Choroid plexus epithelial cell (primary cell): ENCODE measurements around the gene PNMA8C.

Source experiments
- DNase-seq: peaks from one replicate; pipeline ENCODE4 v3.0.0-alpha.2; 2010; ENCODE audit warnings: low read depth
- H3K4me3 ChIP-seq: 2 replicates; pipeline ENCODE4 v1.5.1; 2011; ENCODE audit warnings: low read depth, mild to moderate bottlenecking, control low read depth, low read length, moderate library complexity
- TF ChIP-seq, protein P1 (sequence below): conservative IDR thresholded peaks from 2 replicates; pipeline ENCODE4 v1.5.1; 2011; ENCODE audit warnings: low read depth, mild to moderate bottlenecking, control low read depth, inconsistent platforms, low read length, moderate library complexity

Gene PNMA8C

GRCh38 chr19:46428239-46429135 lies at the start of gene PNMA8C:
Gene PNMA8C, minus strand, starts transcription at chr19:46428936. Its CDS starts 577 bp downstream, at chr19:46428359.
- TF ChIP-seq, protein P1, sequence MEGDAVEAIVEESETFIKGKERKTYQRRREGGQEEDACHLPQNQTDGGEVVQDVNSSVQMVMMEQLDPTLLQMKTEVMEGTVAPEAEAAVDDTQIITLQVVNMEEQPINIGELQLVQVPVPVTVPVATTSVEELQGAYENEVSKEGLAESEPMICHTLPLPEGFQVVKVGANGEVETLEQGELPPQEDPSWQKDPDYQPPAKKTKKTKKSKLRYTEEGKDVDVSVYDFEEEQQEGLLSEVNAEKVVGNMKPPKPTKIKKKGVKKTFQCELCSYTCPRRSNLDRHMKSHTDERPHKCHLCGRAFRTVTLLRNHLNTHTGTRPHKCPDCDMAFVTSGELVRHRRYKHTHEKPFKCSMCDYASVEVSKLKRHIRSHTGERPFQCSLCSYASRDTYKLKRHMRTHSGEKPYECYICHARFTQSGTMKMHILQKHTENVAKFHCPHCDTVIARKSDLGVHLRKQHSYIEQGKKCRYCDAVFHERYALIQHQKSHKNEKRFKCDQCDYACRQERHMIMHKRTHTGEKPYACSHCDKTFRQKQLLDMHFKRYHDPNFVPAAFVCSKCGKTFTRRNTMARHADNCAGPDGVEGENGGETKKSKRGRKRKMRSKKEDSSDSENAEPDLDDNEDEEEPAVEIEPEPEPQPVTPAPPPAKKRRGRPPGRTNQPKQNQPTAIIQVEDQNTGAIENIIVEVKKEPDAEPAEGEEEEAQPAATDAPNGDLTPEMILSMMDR = no peak
- DNase-seq = peak; percentile 59
- peak within 1 kb of the TSS; percentile 17 for H3K4me3 ChIP-seq

- TF ChIP-seq, protein P1 = no peak
- H3K4me3 ChIP-seq = no peak overlapping the region
- DNase-seq = no peak
Measured at GRCh38 chr19:46475986-46476385, 47.2 kb upstream of the PNMA8C start.

- no peak for DNase-seq
- no peak overlapping the region for H3K4me3 ChIP-seq
- TF ChIP-seq, protein P1 = no peak
Measured at GRCh38 chr19:46474211-46474610, 45.5 kb upstream of the PNMA8C start.

DNA sequence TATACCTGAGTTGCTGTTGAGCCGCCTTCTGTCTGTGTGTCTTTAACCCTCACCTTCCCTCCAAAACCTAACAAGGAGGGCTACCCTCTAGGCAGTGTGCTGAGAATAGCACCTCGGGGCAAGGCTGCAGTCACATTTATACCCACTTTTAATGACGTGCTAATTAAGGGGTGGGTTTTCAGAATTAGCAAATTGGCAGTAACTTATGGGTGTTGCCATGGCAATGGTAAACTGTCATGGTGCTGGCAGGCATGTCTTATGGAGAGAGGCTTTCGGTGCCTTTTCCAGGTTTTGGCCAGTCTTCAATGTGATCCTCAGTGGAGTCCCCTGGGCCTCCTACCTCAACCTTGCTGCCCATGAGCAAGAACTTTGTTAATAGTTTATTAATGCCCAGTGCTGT lies 43.9 kb upstream of the PNMA8C start:
- no peak overlapping the region for H3K4me3 ChIP-seq
- DNase-seq = no peak
- TF ChIP-seq, protein P1 = no peak

DNA sequence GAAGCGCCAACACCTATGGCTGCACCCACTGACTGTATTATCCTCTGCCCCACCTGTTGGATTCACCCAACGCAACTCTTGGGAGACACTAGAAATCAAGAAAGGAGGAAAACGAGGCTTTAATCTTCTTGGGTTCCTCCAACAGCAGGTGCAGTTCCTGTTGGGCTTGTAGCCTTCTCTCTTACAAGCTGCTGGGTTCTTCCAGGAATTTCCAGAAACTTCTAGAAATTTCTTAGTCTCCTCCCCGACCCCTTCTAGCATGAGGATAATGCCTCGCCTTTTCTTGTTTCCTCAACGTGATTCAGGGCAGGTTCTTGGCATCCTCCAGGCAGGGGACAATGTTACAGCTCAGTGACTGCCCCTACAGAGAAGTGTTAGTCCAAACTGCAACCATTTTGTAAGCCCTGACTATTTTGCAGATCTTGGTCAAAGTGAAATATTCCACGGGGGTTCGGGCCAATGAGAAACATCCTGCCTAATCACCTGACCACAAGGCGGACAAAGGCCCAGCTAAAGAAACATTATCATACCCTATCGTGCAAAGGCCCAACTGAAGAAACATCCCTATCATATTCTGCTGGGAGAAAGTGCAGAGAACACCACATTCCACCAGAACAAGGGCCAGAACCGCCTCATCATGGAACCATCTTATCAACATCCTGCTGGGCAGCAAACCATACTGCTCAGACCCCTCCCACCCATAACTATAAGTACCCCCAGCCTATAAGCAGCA lies 43.2 kb upstream of the PNMA8C start:
- no peak for DNase-seq
- H3K4me3 ChIP-seq = peak overlapping the region; percentile 56
- TF ChIP-seq, protein P1 = no peak

DNA sequence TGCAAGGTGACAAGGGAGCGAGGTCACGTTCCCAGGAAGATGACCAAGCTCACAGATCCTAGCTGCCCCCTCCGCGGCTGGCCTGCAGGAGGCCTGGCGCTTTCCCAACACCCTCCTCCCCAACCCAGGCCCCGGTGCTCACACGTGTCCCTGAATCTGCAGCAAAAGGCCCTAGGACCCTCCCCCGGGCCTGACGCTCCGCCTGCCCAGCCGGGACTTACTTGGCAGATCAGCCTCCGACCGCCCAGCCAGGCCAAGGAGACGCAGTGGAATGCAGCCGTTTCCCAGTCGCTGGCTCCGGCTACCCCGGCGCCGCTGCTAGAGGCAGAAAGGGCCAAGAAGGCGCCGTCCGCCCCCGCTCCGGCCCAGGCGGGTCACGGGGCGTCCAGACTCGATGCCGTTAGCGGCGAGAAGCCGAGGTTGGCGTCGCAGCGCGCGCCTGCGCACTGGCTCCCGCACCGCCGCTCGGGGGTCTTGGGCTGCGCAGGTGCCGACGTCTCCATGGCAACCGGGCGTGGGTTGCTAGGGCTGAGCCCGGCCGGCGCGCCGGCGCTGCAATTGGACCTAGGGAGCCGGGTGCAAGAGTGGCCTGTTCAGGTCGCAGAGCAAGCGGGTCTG lies 42.5 kb upstream of the PNMA8C start, which contains the start of gene PNMA8A:
TSS of gene PNMA8A (minus strand) at position 448 of the 618 bp plus-strand sequence. CDS start 528 bp downstream, outside the sequence.
- peak within 1 kb of the TSS; percentile 56 for H3K4me3 ChIP-seq
- TF ChIP-seq, protein P1 = peak; percentile 27
- peak; percentile 77 for DNase-seq
